Measurements from ENCODE around the gene NF1.
"Not testable (repeated sequence)": the region's sequence is repeated elsewhere in the genome, so short reads cannot be mapped to it uniquely, and the experiment has no call there.

Gene NF1

GRCh38 chr17:31293581-31293980, 198.8 kb downstream of the NF1 start:
- no peak for DNase-seq (ENCODE audit: low read depth in 2 of 2, low spot score in 1 of 2)

- no peak for DNase-seq (ENCODE audit: low read depth in 2 of 2, low spot score in 1 of 2)
These were observed 199.5 kb downstream of the NF1 start for GRCh38 chr17:31294231-31294630.

- DNase-seq (ENCODE audit: low read depth in 2 of 2, low spot score in 1 of 2) = no peak
These were observed 200.2 kb downstream of the NF1 start for GRCh38 chr17:31294820-31295488.

- DNase-seq (ENCODE audit: low read depth in 2 of 2, low spot score in 1 of 2) = no peak
These were observed 200.7 kb downstream of the NF1 start for GRCh38 chr17:31295489-31295871.

- no peak for DNase-seq (ENCODE audit: low read depth in 2 of 2, low spot score in 1 of 2)
These were observed 201.4 kb downstream of the NF1 start for GRCh38 chr17:31296142-31296541.

- DNase-seq (ENCODE audit: low read depth in 2 of 2, low spot score in 1 of 2) = no peak
These were observed 202.3 kb downstream of the NF1 start, which contains the start of gene OMG for GRCh38 chr17:31297090-31297489. TSS of gene OMG (minus strand) at chr17:31297239. CDS start at chr17:31296331, 908 bp downstream.

- DNase-seq (ENCODE audit: low read depth in 2 of 2, low spot score in 1 of 2) = no peak
These were observed 204.8 kb downstream of the NF1 start for GRCh38 chr17:31299624-31300023.

GRCh38 chr17:31307640-31308039, 212.9 kb downstream of the NF1 start:
- no peak for DNase-seq (ENCODE audit: low read depth in 2 of 2, low spot score in 1 of 2)

- no peak for DNase-seq (ENCODE audit: low read depth in 2 of 2, low spot score in 1 of 2)
These were observed 213.9 kb downstream of the NF1 start for GRCh38 chr17:31308372-31309334.

GRCh38 chr17:31309556-31309955, 214.8 kb downstream of the NF1 start:
- no peak for DNase-seq (ENCODE audit: low read depth in 2 of 2, low spot score in 1 of 2)

- peak in 1 of 2 donors; percentile 21 for DNase-seq (ENCODE audit: low read depth in 2 of 2, low spot score in 1 of 2)
These were observed 215.5 kb downstream of the NF1 start for GRCh38 chr17:31310260-31310659.

GRCh38 chr17:31310886-31311285, 216.1 kb downstream of the NF1 start:
- DNase-seq (ENCODE audit: low read depth in 2 of 2, low spot score in 1 of 2) = no peak

- DNase-seq (ENCODE audit: low read depth in 2 of 2, low spot score in 1 of 2) = no peak
These were observed 216.7 kb downstream of the NF1 start for GRCh38 chr17:31311526-31311925.

- DNase-seq (ENCODE audit: low read depth in 2 of 2, low spot score in 1 of 2) = not testable (repeated sequence)
These were observed 217.4 kb downstream of the NF1 start for GRCh38 chr17:31312223-31312622.

GRCh38 chr17:31313982-31314781, 219.4 kb downstream of the NF1 start, which contains the start of gene EVI2B:
TSS of gene EVI2B (minus strand) at chr17:31314054. CDS start at chr17:31305609, 8,445 bp downstream.
- no peak for DNase-seq (ENCODE audit: low read depth in 2 of 2, low spot score in 1 of 2)

GRCh38 chr17:31314782-31315100, 220.0 kb downstream of the NF1 start:
- DNase-seq (ENCODE audit: low read depth in 2 of 2, low spot score in 1 of 2) = no peak

GRCh38 chr17:31318298-31318801, 223.6 kb downstream of the NF1 start:
- peak; percentile 18 to 21 for DNase-seq (ENCODE audit: low read depth in 2 of 2, low spot score in 1 of 2)

- no peak for DNase-seq (ENCODE audit: low read depth in 2 of 2, low spot score in 1 of 2)
These were observed 224.3 kb downstream of the NF1 start for GRCh38 chr17:31318851-31319661.

GRCh38 chr17:31320241-31320640, 225.5 kb downstream of the NF1 start:
- DNase-seq (ENCODE audit: low read depth in 2 of 2, low spot score in 1 of 2) = no peak

- no peak for DNase-seq (ENCODE audit: low read depth in 2 of 2, low spot score in 1 of 2)
These were observed 226.0 kb downstream of the NF1 start for GRCh38 chr17:31320791-31321190.

Measured in stimulated activated CD8-positive, alpha-beta memory T cell treated with anti-CD3 and anti-CD28 coated beads, Interleukin-4, amount 100 ng/mL, for 1 hour (primary cell).